ENCODE results near the gene EDARADD.

Gene EDARADD

DNA sequence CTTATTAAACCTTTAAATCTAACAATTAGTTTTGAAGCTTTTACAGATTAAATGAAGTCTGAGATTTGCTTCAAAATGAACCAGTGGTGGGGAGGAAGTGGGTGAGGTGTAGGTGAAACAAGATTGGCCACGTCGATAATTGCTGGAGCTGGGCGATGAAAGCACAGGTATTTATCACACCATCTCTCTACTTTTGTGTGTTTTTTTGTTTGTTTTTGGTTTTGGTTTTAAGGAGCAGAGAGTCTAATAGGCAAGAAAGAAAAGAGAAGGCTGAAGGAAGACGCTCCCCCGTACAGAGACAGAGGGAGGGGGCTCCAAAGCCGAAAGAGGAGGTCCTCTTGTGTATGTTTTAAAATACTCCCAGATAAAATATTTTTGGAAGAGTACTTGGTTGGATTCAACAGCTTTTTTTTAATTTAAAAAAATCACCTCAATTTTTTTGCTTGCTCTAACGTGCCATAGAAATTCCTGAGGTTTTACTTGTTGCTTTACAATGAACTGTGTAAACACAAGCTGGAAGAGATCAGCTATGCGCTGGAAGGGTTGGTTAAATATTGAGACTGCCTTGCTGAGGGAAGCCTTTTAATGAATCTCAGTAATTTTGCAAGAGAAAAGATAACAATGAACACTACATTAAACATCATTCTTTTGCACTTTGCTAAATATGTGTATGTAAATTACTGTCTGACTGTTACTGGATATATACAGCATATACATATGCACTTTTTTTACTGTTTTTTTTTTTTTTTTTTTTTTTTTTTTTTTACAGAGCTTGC, 123.0 kb downstream of the EDARADD start:
- no peak for DNase-seq (ENCODE audit: low spot score)

DNA sequence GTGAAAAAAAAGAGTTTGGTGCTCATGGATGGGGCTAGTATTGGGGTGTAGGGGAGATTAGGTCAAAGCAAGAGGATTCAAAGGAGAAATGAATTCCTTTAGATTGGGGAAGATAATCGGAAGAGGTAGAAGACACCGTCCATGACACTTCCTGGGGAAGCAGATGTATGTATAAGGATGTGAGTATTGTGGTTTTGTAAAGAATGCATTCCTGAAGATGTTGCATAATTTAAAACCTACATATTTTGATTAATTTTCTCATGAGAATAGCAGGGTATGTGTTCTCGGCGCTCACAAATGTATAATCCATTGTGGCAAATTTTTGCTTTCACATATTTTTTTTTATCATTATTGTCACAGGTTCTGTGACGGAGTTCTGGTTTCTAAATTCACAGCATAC, 124.2 kb downstream of the EDARADD start:
- DNase-seq (ENCODE audit: low spot score), result no peak

DNA sequence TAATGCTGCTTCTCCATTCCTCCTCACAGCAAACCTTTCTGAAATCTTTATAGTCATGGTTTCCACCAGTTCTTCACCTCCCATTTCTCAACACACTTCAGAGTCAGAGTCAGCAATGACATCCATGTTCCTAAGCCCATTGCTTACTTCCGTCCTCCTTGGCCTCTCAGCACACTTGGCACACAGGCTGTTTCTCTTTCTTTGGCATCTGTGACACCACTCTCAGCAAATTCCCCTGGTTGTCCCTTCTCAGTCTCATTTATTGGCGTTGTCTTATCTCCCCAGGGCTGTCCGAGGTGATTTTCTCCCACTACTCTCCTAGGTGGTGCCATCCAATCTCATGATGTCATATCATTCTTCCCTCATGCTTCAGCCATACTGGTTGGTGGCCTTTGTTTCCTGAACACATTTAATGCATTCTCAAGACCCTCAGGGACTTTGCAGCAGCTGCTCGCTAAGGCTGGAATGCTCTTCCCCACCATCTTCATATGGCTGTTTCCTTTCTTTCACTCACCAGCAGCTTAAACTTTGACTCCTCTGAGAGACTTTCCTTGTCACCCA, 126.4 kb downstream of the EDARADD start:
- no peak for DNase-seq (ENCODE audit: low spot score)

DNA sequence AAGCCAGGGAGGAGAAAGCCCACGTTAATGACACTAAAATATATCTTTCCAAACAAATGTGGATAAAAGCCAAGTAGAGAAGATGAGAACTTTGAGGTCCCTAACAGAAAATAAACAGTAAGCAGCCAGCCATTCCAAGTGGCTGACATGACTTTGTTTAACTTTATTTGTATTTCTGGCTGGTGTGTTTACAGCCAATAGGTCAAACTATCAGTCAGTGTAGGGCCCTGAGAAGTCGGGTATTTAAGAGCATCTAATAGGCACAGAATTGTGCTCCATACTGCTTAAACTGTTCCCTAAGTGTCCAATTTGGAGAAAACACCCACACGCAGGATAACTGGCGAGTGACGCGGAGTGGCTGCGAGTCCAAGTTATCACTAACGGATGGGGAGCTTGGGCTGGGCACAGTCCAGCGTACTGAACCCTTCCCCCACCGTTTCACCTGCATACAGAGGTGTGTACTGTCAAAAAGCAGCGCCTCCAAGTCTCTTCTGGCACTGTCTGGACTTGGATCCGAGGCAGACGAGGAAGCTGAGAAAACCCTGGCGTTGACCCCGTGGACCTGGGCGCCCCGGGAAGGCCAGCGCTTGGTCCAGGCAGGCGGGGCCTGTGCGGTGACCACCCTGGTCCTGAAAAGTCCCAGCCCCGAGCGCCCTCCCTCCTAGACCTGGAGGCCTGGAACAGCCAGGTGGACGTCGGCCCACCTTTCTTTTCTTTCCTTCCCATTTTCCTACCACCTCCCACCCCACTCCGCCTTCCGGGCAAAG, 129.0 kb downstream of the EDARADD start:
- peak; percentile 36 for DNase-seq (ENCODE audit: low spot score)

DNA sequence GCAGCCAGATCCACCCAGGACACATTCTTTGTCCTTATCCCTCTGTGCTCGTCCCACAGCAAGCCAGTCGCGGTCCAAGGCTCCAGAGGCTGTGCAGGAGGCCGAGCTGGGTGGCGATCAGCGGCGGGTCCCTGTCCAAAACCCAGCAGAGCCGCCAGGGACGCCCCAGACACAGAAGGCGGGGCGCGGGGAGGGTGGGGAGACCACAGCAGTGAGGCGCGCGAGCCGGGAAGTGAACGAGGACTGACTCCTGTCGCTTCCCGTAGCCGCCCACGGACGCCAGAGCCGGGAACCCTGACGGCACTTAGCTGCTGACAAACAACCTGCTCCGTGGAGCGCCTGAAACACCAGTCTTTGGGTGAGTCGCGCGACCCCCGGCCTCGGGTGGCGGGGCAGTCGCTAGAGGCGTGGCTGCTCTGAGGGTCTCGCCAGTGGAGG, 129.6 kb downstream of the EDARADD start, which contains the start of gene LGALS8:
Gene LGALS8, plus strand, starts transcription at position 279 of the 438 bp plus-strand sequence. CDS start 2,089 bp downstream, outside the sequence.
- DNase-seq (ENCODE audit: low spot score), result peak; percentile 82

DNA sequence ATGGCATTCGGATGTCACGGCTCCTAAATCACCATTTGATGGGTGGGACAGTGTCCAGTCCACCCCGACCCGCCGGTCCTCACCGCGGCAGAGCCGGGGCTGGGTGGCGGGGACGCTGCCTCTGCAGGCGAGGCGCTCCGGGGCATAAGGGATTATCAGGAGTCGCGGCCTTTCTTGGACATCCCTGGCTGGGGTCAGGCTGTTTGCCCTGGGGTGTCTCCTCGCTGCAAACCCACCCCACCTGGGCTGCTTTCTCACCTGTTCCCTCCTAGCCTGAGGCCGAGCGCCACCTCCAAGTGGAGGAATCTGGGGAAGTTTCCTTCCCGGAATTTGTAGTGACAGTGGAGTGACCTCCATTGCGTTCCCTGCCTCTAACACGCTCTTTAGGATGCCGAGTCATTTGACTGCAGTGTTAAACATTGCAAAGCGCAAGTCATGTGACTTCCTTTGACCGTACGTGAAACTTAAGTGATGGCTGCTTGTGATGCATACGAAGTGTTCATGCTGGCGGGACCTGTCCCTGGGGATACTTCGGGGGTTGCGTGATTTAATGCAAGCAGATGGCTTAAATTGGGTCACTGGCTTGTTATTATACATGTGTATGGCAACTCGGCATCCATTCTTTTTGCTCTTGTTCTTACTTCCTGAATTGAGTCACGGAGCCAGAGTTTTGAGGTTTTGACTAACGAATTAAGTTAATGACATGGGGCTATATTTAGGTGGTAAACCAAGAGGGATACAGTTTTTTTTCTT, 130.2 kb downstream of the EDARADD start:
- DNase-seq (ENCODE audit: low spot score), result peak; percentile 72

DNA sequence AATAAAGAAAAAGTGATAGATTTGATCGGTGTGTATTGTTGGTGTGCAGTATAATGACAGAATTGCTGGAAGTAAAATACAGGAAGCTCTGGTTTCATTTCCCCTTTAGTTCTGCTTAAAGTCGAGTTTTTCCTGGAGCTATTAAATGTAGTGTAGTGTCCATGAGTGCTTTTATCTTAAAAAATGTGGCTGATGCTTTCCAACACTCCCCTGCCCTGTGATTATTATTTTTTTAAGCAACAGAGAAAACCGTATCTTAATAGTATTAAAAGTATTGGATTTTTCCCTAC, 130.8 kb downstream of the EDARADD start:
- no peak for DNase-seq (ENCODE audit: low spot score)

DNA sequence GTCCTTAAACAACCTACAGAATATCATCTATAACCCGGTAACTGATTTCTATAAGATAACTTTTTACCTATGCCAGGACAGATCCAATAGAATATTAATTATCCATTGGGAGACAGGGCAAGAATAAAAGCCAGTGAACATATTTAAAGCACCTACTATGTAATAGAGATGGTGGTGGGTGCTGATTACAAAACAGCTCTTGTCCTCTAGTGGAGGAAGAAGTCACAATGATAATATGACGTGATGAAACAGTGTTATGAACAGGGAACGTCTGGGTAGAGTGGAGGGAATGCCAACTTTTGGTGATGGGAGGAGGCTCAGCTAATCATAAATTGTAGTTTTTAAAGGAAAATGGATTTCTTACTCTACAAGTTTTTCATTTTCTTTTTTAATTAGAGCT, 132.0 kb downstream of the EDARADD start:
- DNase-seq (ENCODE audit: low spot score), result no peak

DNA sequence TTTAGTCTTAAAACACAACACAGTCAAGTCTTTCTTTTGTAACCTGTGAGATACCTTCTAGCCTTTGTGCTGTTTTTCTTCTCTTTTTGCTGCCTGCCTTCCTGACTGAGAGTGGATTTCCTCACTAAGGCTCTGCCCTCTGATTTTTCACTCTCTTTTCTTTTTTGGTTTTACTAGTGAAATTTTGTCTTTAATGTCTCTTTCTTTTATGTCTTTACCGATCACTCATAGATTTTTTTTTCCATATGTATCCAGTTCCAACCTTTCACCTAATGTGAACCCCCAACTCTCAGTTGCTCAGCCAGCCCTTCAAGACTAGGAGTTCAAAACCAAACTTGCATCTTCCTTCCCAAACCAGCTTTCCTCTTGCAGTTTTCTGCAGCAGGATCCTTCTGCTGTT, 136.2 kb downstream of the EDARADD start:
- DNase-seq (ENCODE audit: low spot score), result no peak

DNA sequence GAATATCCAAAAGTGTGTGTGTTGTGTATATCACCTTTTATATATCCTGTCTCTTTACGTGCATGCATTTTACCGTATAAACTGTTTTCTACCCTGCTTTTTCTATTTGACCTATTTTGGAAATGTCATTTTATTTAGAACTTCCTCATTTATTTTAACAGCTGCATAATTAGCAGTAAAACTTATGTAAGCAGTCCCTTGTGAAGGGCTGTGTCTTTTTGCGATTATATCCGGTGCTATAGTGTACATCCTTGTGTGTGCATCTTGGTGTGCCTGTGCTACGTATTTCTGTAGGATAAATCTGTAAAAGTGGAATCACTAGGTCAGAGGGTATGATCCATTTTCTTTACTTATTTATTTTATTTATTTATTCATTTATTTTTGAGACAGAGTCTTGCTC, 136.9 kb downstream of the EDARADD start:
- no peak for DNase-seq (ENCODE audit: low spot score)

DNA sequence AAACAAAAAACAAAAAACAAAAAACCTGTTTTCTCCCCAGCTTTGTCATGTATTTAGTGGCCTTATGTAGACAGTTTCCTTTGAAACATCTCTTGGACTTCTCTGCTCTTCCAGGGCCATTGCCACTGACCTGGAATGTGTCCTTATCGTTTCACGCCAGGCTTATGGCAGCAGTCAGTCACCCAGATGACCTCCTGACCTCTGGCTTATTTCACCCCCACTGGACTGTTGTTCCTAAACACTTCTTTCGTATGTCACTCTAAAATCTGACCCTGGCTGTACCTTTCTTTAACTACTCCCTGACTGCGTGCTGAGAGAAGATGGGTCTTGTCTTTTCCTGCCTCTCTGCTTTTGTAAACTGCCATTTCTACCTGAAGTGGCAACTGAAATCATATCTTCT, 138.8 kb downstream of the EDARADD start:
- DNase-seq (ENCODE audit: low spot score), result no peak

DNA sequence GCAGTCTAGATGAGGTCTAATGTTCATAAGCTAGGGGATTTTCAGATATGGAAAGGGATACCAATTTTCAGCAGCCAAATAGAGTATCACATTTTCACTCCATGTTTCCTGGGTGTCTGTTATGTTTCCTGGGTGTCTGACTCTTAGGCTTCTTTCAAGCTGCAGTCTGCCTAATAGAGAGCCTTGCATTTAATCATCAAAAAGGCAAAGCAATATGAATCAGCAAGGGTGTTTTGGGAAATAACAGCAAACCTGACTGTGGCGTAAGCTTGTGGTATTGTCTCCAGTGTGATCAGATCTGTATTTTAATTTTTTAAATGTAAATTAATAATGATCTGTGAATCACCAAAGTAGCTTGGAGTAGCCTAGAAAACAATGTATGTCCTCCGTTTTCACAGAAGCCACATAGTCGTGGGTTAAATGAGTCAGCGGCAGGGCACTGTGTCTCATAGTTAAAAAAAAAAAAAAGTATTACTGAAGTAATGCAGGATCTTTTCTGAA, 140.1 kb downstream of the EDARADD start:
- no peak for DNase-seq (ENCODE audit: low spot score)

Data from cerebellar cortex (tissue), 1 donor.